ENCODE measurements around the gene ZNF497. TPM values are rescaled to one million over a fixed set of nuclear protein-coding genes. Genes with fewer than 3 reads are reported as not detected.
A peak's percentile ranks its signal among the peaks of the same experiment; 100 is the strongest.

Gene ZNF497
- total RNA-seq, 1 donor from 2014 or later: 2.5 TPM

DNA sequence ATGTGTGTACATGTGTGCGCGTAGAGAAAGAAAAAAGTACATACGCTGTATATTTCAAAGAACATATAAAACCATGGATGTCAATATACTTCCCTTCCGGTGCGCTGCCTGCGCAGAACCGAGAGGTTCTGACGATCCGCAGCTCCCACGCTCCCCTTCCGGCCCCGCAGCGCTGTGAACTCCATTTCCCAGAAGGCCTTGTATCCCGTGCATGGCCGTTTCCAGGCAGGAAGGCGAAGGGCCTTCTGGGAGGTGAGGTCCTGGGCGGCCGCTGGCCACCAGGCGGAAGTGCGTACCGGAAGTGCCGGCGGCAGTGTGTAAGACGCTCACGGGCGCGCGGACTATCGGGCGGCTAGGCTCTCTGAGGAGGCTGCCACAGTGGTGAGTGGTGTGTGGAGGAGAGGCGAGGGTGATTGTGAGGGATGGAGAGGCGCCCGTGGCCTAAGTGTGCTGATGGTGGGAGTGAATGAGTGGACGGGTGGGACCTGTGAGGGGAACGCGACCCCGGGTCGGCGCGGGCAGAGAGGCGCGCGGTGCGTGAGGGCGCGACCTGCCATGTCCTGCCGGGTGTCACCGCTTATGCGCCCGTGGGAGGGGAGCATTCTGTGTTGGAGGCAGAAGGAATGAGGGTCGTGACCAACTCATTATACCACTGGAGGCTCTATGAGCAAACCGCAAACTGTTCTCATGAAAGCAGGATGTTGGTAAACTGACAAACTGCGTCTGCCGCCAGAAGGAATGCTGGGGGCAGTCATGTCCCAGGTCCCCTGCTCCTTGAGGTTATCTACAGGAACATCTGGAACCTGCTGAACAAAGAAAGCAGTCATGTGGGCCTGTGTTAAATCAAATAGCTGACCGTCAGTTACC, 57.3 kb downstream of the ZNF497 start, which contains the start of gene ERVK3-1:
Gene ERVK3-1 (plus strand): TSS at position 313 of the 867 bp plus-strand sequence. CDS start 6,792 bp downstream, outside the sequence.
- TF ChIP-seq, protein P1, sequence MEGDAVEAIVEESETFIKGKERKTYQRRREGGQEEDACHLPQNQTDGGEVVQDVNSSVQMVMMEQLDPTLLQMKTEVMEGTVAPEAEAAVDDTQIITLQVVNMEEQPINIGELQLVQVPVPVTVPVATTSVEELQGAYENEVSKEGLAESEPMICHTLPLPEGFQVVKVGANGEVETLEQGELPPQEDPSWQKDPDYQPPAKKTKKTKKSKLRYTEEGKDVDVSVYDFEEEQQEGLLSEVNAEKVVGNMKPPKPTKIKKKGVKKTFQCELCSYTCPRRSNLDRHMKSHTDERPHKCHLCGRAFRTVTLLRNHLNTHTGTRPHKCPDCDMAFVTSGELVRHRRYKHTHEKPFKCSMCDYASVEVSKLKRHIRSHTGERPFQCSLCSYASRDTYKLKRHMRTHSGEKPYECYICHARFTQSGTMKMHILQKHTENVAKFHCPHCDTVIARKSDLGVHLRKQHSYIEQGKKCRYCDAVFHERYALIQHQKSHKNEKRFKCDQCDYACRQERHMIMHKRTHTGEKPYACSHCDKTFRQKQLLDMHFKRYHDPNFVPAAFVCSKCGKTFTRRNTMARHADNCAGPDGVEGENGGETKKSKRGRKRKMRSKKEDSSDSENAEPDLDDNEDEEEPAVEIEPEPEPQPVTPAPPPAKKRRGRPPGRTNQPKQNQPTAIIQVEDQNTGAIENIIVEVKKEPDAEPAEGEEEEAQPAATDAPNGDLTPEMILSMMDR (IDR thresholded peaks at IDR 0.05): no peak
- peak within 1 kb of the TSS; percentile 94 for H3K27ac ChIP-seq
- H3K4me1 ChIP-seq: peaks cover 13% of the 10 kb centered on the region
- no peaks in the 10 kb centered on the region for H3K27me3 ChIP-seq (ENCODE audit: low read depth)
- H3K4me3 ChIP-seq: peak within 1 kb of the TSS; percentile 87
- intact Hi-C loops (cut with DNase I): no loop called here
- DNase-seq (peak; percentile 99), ATAC-seq (peak; percentile 100)
- peaks cover 39% of the 10 kb centered on the region for H3K36me3 ChIP-seq
- peaks cover 4% of the 10 kb centered on the region for H3K9me3 ChIP-seq

DNA sequence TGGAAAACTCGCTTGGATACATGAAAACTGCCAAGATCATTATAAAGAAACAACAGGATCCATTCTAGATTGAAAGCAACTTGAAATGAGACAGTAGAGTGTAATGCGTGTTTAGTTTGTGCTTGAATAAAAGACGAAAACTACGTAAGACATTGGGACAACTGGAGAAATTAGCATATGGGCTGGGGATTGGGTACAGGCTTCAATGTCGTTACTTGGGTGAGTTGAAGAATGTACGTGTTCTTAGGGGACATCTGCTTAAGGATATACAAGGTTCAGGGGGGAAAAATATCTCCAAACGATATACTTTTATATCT, 57.8 kb downstream of the ZNF497 start:
- ATAC-seq: peak; percentile 2 to 26
- no peaks in the 10 kb centered on the region for H3K27me3 ChIP-seq (ENCODE audit: low read depth)
- DNase-seq: no peak
- intact Hi-C loops (cut with DNase I): no loop called here
- peak overlapping the region; percentile 94 for H3K27ac ChIP-seq
- H3K36me3 ChIP-seq: peaks cover 38% of the 10 kb centered on the region
- H3K4me1 ChIP-seq: peaks cover 13% of the 10 kb centered on the region
- TF ChIP-seq, protein P1 (IDR thresholded peaks at IDR 0.05): no peak
- peak overlapping the region; percentile 87 for H3K4me3 ChIP-seq
- peaks cover 4% of the 10 kb centered on the region for H3K9me3 ChIP-seq

Small RNA genes lying within 50 kb of the gene (microRNA-seq; reads per million reads assigned to microRNA genes)
- gene MIR4754 (ENCODE audit: borderline number of aligned reads) (not detected), gene MIR6806 (ENCODE audit: borderline number of aligned reads) (not detected)

Other genes with a start within 250 kb of the ZNF497 start
- gene ZNF329, start 212.0 kb downstream of the ZNF497 start, total RNA-seq: 5.8 TPM
- 27.6 TPM for gene ZNF274, start 179.7 kb downstream of the ZNF497 start, total RNA-seq
- gene ZNF544, start 133.8 kb downstream of the ZNF497 start, total RNA-seq: 22.6 TPM
- gene ZNF8, start 83.8 kb downstream of the ZNF497 start, total RNA-seq: 5.4 TPM
- 31.6 TPM for gene ERVK3-1, start 57.4 kb downstream of the ZNF497 start, total RNA-seq
- 3.6 TPM for gene ZSCAN22, start 35.8 kb downstream of the ZNF497 start, total RNA-seq
- gene A1BG, start 9.3 kb downstream of the ZNF497 start, total RNA-seq: 14.0 TPM
- gene ZNF837, start 18.3 kb upstream of the ZNF497 start, total RNA-seq: 1.2 TPM
- gene RPS5, start 24.5 kb upstream of the ZNF497 start, total RNA-seq: 770 TPM
- gene RNF225, start 32.9 kb upstream of the ZNF497 start, total RNA-seq: not detected
- gene ZNF584, start 45.9 kb upstream of the ZNF497 start, total RNA-seq: 10.0 TPM
- gene ZNF132, start 77.4 kb upstream of the ZNF497 start, total RNA-seq: 7.4 TPM
- gene ZNF324B, start 88.9 kb upstream of the ZNF497 start, total RNA-seq: 8.3 TPM
- 10.0 TPM for gene ZNF324, start 104.3 kb upstream of the ZNF497 start, total RNA-seq
- 9.1 TPM for gene ZNF446, start 113.6 kb upstream of the ZNF497 start, total RNA-seq
- 6.6 TPM for gene SLC27A5, start 149.2 kb upstream of the ZNF497 start, total RNA-seq
- 14.1 TPM for gene ZBTB45, start 157.1 kb upstream of the ZNF497 start, total RNA-seq
- gene TRIM28, start 181.3 kb upstream of the ZNF497 start, total RNA-seq: 233 TPM
- 104 TPM for gene CHMP2A, start 192.4 kb upstream of the ZNF497 start, total RNA-seq
- 50.4 TPM for gene UBE2M, start 195.9 kb upstream of the ZNF497 start, total RNA-seq
- 50.7 TPM for gene MZF1, start 210.6 kb upstream of the ZNF497 start, total RNA-seq

Data from lower lobe of right lung (tissue), 2 donors.